CD4-positive, alpha-beta T cell treated with Interleukin-21 for 1 hour (primary cell): Measurements from ENCODE around the gene PDE2A.

Source experiments
- DNase-seq: peaks from one replicate; pipeline ENCODE4 v3.0.0-alpha.2; 2020

Gene PDE2A

GRCh38 chr11:72682858-72683243 lies 8.6 kb upstream of the PDE2A start:
- no peak for DNase-seq

DNA sequence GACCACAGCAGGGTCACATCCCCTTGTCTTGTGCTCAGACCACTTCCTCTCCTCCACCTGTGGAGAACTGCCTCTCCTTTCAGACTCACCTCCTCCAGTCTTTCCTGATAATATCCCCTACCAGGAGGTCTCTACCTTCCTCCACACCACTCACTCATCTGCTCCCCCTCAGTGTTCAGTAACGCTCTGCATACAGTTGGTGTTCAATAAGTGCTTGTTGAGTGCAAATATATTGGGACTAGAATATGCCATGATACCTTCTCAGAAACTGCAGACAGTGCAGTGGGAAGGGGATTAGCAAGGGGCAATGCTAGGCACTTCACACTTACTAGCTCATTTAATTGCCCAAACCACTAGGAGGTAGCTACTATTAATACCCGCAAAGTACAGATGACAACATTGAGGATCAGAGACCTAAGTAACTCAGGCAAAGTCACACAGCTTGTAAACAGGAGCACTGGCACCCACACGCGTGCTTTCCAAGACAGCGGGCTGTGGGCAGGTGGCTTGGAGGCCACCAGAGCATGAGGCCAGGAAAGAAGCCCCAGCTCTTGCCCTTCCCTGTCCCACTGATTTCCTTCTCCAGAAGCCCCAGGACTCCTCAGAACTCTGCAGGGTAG lies 8.1 kb upstream of the PDE2A start:
- DNase-seq: no peak

- DNase-seq: no peak
Measured at GRCh38 chr11:72681226-72682153, 7.3 kb upstream of the PDE2A start.

DNA sequence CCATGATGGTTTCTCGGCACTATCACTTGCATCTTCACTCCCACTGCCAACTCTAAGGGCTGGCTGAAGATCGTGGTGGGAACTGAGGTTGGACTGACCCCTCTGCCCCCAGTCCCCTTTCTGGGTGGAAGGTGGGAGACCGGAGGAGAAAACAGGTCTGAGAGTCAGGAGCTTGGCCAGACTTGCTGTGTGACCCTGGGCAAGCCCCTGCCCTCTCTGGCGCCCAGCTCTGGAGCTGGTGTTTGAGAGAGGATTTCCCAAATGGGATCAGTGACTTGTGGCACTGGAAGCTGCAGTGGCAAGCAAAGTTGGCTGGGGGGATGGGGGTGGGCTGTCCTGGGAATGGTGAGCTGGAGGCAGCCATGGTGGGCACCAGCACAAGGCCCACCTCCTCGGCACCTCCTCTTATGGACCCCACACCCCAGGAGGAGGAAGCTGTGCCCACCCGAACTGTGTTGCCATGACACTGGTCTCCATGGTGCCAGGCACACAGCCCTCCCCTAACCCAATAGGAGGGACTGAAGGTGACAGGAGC lies 6.5 kb upstream of the PDE2A start:
- no peak for DNase-seq

GRCh38 chr11:72679869-72680268 lies 5.6 kb upstream of the PDE2A start:
- no peak for DNase-seq

DNA sequence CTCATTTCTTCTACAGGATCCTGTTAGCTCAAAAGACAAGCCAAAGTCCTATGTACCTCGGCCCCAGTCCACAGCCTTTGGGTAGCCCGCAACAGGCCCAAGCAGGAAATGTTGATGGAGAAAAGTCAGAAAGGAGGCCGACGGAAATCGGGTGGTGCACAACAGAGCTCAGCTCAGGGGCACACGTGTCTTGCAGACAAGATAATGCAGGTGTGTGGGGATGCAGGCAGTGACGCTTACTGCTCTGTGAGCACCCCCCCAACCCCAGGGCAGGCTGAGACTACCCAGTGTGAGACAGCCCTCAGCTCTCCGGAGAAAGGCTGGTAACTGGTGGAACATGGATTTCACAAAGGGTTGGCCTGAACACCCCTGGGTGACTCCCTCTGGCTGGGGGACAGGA lies 4.3 kb upstream of the PDE2A start:
- DNase-seq: no peak

GRCh38 chr11:72676861-72677341 lies 2.7 kb upstream of the PDE2A start:
- DNase-seq: peak; percentile 58

DNA sequence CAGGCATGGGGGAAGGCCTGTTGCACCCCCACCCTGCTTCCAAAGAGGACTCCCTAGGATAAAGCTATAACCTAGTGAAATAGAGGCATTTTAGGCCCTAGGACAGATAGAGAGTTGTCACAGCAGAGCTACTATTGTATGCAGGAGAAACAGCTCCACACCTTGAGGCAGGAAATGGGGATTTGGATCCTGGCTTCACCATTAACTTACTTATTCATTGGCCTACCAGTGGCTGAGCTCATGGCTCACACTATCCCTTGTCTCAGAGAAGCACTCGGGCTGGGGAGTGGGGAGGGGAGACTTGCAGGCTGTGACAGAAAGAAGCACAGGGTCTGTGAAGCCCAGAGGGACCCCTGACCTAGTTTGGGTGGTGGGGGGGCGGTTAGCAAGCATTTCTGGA lies 999 bp upstream of the PDE2A start:
- no peak for DNase-seq

- DNase-seq: no peak
Measured at GRCh38 chr11:72673284-72673942, 809 bp downstream of the PDE2A start.

DNA sequence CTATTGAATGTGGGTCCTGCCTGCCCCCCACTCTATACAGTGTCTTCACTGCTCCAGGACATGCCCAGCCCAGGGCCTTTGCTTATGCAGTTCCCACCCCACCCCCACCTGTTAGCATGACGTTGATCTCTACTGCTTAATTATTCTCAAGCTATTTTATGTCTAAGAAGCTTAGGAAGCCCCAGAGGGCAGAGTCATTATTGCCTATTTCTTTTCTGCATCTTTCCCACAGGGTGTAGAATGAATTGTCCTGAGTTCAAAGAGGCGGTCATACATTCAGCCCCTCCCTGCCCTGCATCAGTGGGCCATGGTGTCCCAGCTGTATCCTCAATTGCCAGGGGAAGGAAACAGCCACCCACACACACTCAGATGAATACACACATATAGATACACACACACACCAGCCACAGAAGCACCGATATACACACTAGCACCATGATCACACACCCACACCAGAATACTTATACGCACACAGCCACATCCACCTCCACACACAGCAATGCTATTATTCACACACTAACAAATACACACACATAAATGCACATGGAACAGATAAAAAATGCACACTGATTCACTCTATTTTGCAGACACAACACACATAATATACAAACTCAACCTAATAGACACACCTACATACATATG lies 1.5 kb downstream of the PDE2A start:
- no peak for DNase-seq

DNA sequence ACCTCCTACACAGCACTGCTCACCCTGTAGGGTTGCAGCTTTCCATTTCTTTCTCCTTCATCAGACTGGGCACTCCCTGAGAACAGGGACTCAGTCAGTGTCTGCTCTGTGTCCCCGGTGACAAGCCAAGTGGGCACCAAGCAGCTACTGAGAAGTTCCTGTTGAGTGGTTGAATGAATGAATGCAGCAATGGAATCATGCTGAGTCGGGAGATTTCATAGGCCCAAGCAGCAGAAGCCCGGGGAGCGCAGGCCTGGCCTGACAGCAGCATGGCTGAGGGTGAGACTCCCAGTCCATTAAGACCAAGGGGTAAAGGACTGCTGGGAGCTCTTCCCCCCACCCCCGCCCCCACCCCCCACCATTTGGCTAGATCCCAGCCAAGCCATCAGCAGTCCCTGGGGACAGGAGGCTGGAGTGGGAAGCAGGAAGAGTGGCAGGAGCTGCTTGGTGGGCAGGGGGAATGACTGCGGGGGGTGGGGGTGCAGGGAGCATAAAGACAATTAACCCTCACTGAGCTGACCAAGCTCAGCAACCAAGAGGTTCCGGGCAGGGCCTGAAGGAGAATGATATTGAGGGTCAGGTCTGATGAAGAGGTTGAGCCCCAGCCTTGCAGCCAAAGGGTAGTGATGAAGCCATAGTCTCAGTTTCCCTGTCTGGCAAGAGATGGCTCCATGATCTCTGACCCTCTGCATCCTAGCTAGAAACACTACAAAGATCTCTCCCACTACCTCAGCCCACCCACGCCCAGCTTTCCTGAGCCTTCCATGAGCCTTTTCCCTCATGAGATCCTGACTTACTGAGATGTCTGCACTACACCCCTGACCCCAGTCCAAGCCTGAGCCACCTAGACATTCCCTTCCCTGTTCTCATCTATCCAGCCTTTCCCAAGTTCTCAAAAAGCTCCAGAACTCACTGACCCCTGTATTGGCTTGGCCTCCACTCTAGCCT lies 2.8 kb downstream of the PDE2A start:
- DNase-seq: no peak

- no peak for DNase-seq
Measured at GRCh38 chr11:72670041-72670440, 4.2 kb downstream of the PDE2A start.

DNA sequence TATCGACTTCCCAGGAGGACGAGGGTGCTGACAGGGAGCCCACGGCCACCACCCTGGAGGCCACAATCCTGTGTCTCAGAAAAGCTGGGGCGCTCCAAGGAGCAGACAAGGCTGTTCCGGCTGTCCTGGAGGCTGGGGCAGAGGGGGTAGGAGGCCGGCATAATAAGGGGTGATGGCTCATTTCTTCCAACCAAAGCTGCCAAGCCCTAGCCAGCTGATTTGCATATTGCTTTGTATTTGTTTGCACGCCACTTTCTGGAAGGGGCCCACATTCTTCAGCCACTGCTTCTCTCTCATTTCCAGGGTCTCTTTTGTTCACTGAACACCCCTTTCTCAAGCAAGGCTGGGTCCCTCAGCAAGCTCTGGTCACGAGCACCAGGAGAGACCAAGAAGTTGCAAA lies 4.7 kb downstream of the PDE2A start:
- DNase-seq: no peak

GRCh38 chr11:72668629-72669347 lies 5.4 kb downstream of the PDE2A start:
- DNase-seq: no peak

GRCh38 chr11:72665911-72666472 lies 8.2 kb downstream of the PDE2A start:
- no peak for DNase-seq

DNA sequence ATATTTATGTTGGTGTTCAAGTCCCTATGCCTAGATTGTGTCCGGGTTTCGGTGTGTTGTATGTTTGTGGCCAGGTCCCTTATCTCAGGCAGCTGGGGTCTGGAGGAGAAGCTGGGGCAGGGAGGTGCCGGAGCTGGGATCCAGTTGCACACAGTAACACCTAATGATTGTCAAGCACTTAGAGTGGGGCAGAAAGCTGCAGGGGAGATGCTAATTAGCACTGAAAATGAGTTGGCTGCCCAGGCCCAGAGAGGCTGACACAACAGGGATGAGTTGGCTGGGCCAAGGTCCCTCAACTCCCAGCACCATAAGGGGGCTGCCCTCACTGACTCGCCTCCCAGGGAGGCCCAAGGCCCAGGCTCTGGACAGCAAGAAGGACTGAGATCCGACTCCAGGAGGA lies 12.2 kb downstream of the PDE2A start:
- DNase-seq: no peak

DNA sequence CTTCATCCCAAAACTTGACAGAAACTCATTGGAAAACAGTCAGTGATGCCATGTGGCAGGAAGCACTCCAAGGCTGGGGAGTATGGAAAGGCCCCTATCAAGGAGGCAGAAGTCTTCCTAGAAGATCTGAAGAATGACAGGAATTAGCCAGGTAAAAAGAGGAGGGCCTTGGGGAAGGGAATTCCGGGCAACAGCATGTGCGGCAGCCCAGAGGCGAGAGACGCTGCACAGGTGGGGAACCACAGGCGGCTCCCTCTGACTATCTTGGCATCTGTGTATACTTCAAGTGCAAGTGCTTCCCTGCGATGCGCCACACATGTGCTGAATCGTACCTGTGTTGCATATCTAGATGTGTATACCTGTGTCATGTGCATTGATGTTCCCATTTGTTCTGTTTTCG lies 12.7 kb downstream of the PDE2A start:
- DNase-seq: no peak

- no peak for DNase-seq
Measured at GRCh38 chr11:72658989-72659640, 15.1 kb downstream of the PDE2A start.

GRCh38 chr11:72657411-72658100 lies 16.7 kb downstream of the PDE2A start:
- DNase-seq: no peak
